HG03280 (cell line): Measurements from ENCODE around the gene CA10.

ENCODE experiments used
- ATAC-seq: cut with Tn5 transposase; IDR thresholded peaks from one replicate; pipeline ENCODE4 v1.9.1; 2021; ENCODE audit warnings: mild to moderate bottlenecking, moderate library complexity; ENCODE audit not compliant: unreplicated experiment

Gene CA10

GRCh38 chr17:52049051-52049450 lies 109.5 kb downstream of the CA10 start:
- ATAC-seq = no peak

GRCh38 chr17:52048137-52048898 lies 110.2 kb downstream of the CA10 start:
- no peak for ATAC-seq

GRCh38 chr17:52047086-52047485 lies 111.4 kb downstream of the CA10 start:
- no peak for ATAC-seq

GRCh38 chr17:52041123-52041617 lies 117.3 kb downstream of the CA10 start:
- no peak for ATAC-seq

- ATAC-seq = no peak
These were observed 122.1 kb downstream of the CA10 start for GRCh38 chr17:52036416-52036815.

GRCh38 chr17:52035336-52035915 lies 123.1 kb downstream of the CA10 start:
- no peak for ATAC-seq

GRCh38 chr17:52032454-52032853 lies 126.1 kb downstream of the CA10 start:
- no peak for ATAC-seq

GRCh38 chr17:52030052-52030451 lies 128.5 kb downstream of the CA10 start:
- ATAC-seq = no peak

GRCh38 chr17:52027620-52028295 lies 130.8 kb downstream of the CA10 start:
- ATAC-seq = no peak

- no peak for ATAC-seq
These were observed 131.4 kb downstream of the CA10 start for GRCh38 chr17:52027081-52027480.

- ATAC-seq = no peak
These were observed 132.4 kb downstream of the CA10 start for GRCh38 chr17:52026075-52026474.

GRCh38 chr17:52025236-52025635 lies 133.3 kb downstream of the CA10 start:
- ATAC-seq = no peak

- no peak for ATAC-seq
These were observed 134.1 kb downstream of the CA10 start for GRCh38 chr17:52024300-52024870.

- ATAC-seq = no peak
These were observed 147.4 kb downstream of the CA10 start for GRCh38 chr17:52011064-52011463.

GRCh38 chr17:51999654-52000053 lies 158.9 kb downstream of the CA10 start:
- no peak for ATAC-seq

GRCh38 chr17:51997723-51998122 lies 160.8 kb downstream of the CA10 start:
- no peak for ATAC-seq

GRCh38 chr17:51995797-51996403 lies 162.6 kb downstream of the CA10 start:
- no peak for ATAC-seq

- no peak for ATAC-seq
These were observed 165.6 kb downstream of the CA10 start for GRCh38 chr17:51992864-51993416.

GRCh38 chr17:51971121-51971520 lies 187.4 kb downstream of the CA10 start:
- no peak for ATAC-seq

GRCh38 chr17:51961689-51962088 lies 196.8 kb downstream of the CA10 start:
- no peak for ATAC-seq

GRCh38 chr17:51957786-51958185 lies 200.7 kb downstream of the CA10 start:
- no peak for ATAC-seq
